ENCODE results near the gene FZD7. TPM values are rescaled to one million over a fixed set of nuclear protein-coding genes. Genes with fewer than 3 reads are reported as not detected.

The FZD7 gene
- total and polyA plus RNA-seq, 2 donors (not counting 1 experiment from before 2014, with no cell fraction given): 0.67 to 2.1 TPM

DNA sequence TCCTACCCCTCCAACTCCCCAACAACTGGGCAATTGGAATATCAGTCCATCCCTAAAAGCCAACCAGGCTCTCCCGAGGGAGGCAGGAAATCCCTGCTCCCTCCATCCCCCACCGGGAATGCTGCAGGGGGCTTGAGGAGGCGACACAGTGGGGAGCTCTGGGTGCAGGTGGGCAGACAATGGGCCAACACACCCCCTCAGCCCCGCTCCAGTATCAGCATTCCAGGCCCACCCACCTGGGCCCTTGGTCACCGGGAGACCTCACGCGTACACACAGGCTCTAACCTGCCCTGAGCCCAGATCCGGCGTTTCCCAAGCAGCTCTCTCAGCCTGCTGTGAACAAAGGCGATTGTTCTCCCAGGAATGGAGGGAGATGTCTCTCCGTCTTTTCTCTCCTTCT lies 37.6 kb upstream of the FZD7 start:
- H3K27me3 ChIP-seq (replicated peaks in 1 of 4; ENCODE audit: control extremely low read depth in 1 of 4, control insufficient read depth in 3 of 4, insufficient read depth in 4 of 4, low read length in 3 of 4): no peaks in the 10 kb centered on the region
- no peak overlapping the region for H3K27ac ChIP-seq (ENCODE audit: low read length in 2 of 2)
- DNase-seq (no peak), ATAC-seq (ENCODE audit: low read depth) (no peak)
- intact Hi-C loops (cut with micrococcal nuclease): no loop called here
- H3K36me3 ChIP-seq (replicated peaks in 1 of 2; ENCODE audit: control extremely low read depth in 1 of 2, control insufficient read depth in 1 of 2, extremely low read depth in 1 of 2, insufficient read depth in 2 of 2, low read length in 1 of 2): no peaks in the 10 kb centered on the region
- ChIA-PET POLR2A (no interaction called here), CTCF (no interaction called here)
- Mint-ChIP-seq H3K27me3 (no peaks in the 10 kb centered on the region), H3K27ac (no peak overlapping the region), H3K9me3 (ENCODE audit: insufficient read depth) (no peaks in the 10 kb centered on the region), H3K4me1 (no peaks in the 10 kb centered on the region), H3K4me3 (no peak overlapping the region)
- H3K4me1 ChIP-seq (ENCODE audit: control insufficient read depth in 2 of 2, insufficient read depth in 2 of 2, low read length in 2 of 2): no peaks in the 10 kb centered on the region
- no peak overlapping the region for H2AFZ ChIP-seq (ENCODE audit: insufficient read depth, low read depth, low read length, poor library complexity, severe bottlenecking)
- H3K9ac ChIP-seq (ENCODE audit: low read length): no peak overlapping the region
- no peak overlapping the region for H3K4me2 ChIP-seq (replicated peaks; ENCODE audit: low read depth, low read length, poor library complexity, severe bottlenecking)
- no peak overlapping the region for H3K4me3 ChIP-seq (ENCODE audit: control extremely low read depth in 1 of 5, extremely low read depth in 1 of 5, insufficient read depth in 1 of 5, low read depth in 2 of 5, low read length in 4 of 5)
- H4K20me1 ChIP-seq (ENCODE audit: control insufficient read depth, insufficient read depth, low read length, poor library complexity, severe bottlenecking): no peaks in the 10 kb centered on the region
- TF ChIP-seq EZH2 (IDR thresholded peaks at IDR 0.05; ENCODE audit: borderline replicate concordance, insufficient read depth, low read depth, low read length, poor library complexity, severe bottlenecking) (no peak), CTCF (IDR thresholded peaks at IDR 0.05) (no peak)
- no peaks in the 10 kb centered on the region for H3K79me2 ChIP-seq (ENCODE audit: control insufficient read depth, insufficient read depth, low read length)
- WGBS (ENCODE audit: insufficient coverage): 93% methylated on average over 7 of the region's 11 CpGs
- peaks cover 0 to 3% (median 0%) of the 10 kb centered on the region in 3 donors for H3K9me3 ChIP-seq (ENCODE audit: control extremely low read depth in 1 of 3, control insufficient read depth in 2 of 3, insufficient read depth in 1 of 3, low read length in 2 of 3)

GRCh38 chr2:201996679-201997314 lies 36.9 kb upstream of the FZD7 start:
- no peak for ATAC-seq (ENCODE audit: low read depth)
- TF ChIP-seq EZH2 (IDR thresholded peaks at IDR 0.05; ENCODE audit: borderline replicate concordance, insufficient read depth, low read depth, low read length, poor library complexity, severe bottlenecking) (no peak), CTCF (IDR thresholded peaks at IDR 0.05) (no peak)
- no peaks in the 10 kb centered on the region for H3K4me1 ChIP-seq (ENCODE audit: control insufficient read depth in 2 of 2, insufficient read depth in 2 of 2, low read length in 2 of 2)
- no peaks in the 10 kb centered on the region for H4K20me1 ChIP-seq (ENCODE audit: control insufficient read depth, insufficient read depth, low read length, poor library complexity, severe bottlenecking)
- no peak overlapping the region for H3K9ac ChIP-seq (ENCODE audit: low read length)
- CTCF ChIA-PET: no interaction called here
- Mint-ChIP-seq H3K4me3 (no peak overlapping the region), H3K27me3 (no peaks in the 10 kb centered on the region), H3K27ac (no peak overlapping the region), H3K9me3 (ENCODE audit: insufficient read depth) (no peaks in the 10 kb centered on the region), H3K4me1 (no peaks in the 10 kb centered on the region)
- H3K36me3 ChIP-seq (replicated peaks in 1 of 2; ENCODE audit: control extremely low read depth in 1 of 2, control insufficient read depth in 1 of 2, extremely low read depth in 1 of 2, insufficient read depth in 2 of 2, low read length in 1 of 2): no peaks in the 10 kb centered on the region
- intact Hi-C loops (cut with micrococcal nuclease): no loop called here
- POLR2A ChIA-PET: interaction anchor here (0.5 kb wide), 1 partner anchor 84 kb away, joined by 5 read pairs; no protein-coding TSS in a partner anchor
- H2AFZ ChIP-seq (ENCODE audit: insufficient read depth, low read depth, low read length, poor library complexity, severe bottlenecking): peak overlapping the region; percentile 36
- WGBS (ENCODE audit: insufficient coverage): no CpG with 5 or more reads among the region's 8 CpGs
- H3K27ac ChIP-seq (ENCODE audit: low read length in 2 of 2): no peak overlapping the region
- DNase-seq: no peak
- H3K4me3 ChIP-seq (ENCODE audit: control extremely low read depth in 1 of 5, extremely low read depth in 1 of 5, insufficient read depth in 1 of 5, low read depth in 2 of 5, low read length in 4 of 5): no peak overlapping the region
- no peaks in the 10 kb centered on the region for H3K27me3 ChIP-seq (replicated peaks in 1 of 4; ENCODE audit: control extremely low read depth in 1 of 4, control insufficient read depth in 3 of 4, insufficient read depth in 4 of 4, low read length in 3 of 4)
- no peak overlapping the region for H3K4me2 ChIP-seq (replicated peaks; ENCODE audit: low read depth, low read length, poor library complexity, severe bottlenecking)
- H3K9me3 ChIP-seq (ENCODE audit: control extremely low read depth in 1 of 3, control insufficient read depth in 2 of 3, insufficient read depth in 1 of 3, low read length in 2 of 3): peaks cover 0 to 3% (median 0%) of the 10 kb centered on the region in 3 donors
- H3K79me2 ChIP-seq (ENCODE audit: control insufficient read depth, insufficient read depth, low read length): no peaks in the 10 kb centered on the region

Measured in B cell (primary cell).